ENCODE data around the gene NARF. TPM values are rescaled to one million over a fixed set of nuclear protein-coding genes. Genes with fewer than 3 reads are reported as not detected.

NARF gene
- total and polyA plus RNA-seq, 2 of the 8 experiments (the other 6 are each of a cell fraction or from before 2014, with no cell fraction given), result 97.4 to 131 TPM

- H3K4ac ChIP-seq (replicated peaks; ENCODE audit: insufficient read length, low read depth, low read length), result no peak overlapping the region
- no peak for DNase-seq (ENCODE audit: low read depth in 1 of 2, low spot score in 2 of 2)
- no peak overlapping the region for H2BK20ac ChIP-seq (ENCODE audit: low read length)
- H4K5ac ChIP-seq (ENCODE audit: insufficient read length, low read depth, low read length), result no peak overlapping the region
- H3K27ac ChIP-seq (ENCODE audit: low read depth, low read length), result no peak overlapping the region
- no peak overlapping the region for H4K8ac ChIP-seq (ENCODE audit: extremely low read depth, insufficient read depth, low read length)
- peaks cover 0 to 22% (median 12%) of the 10 kb centered on the region in 4 experiments; a peak in 6 of 7 replicates for H3K4me1 ChIP-seq (replicated peaks in 1 of 4; ENCODE audit: control insufficient read depth in 3 of 4, insufficient read depth in 4 of 4, low read length in 3 of 4)
- no peak overlapping the region for H3K14ac ChIP-seq (ENCODE audit: insufficient read length)
- no peak overlapping the region for H4K91ac ChIP-seq (replicated peaks; ENCODE audit: insufficient read length, low read length)
- no peak overlapping the region for H2BK15ac ChIP-seq (ENCODE audit: low read length)
- no peak overlapping the region for H2BK12ac ChIP-seq (ENCODE audit: low read depth, low read length)
- no peak overlapping the region for H2AK5ac ChIP-seq (ENCODE audit: low read depth, low read length)
- peaks cover 0 to 4% of the 10 kb centered on the region in 2 experiments; a peak in 1 of 4 replicates for H3K79me2 ChIP-seq (ENCODE audit: control insufficient read depth in 1 of 2, insufficient read depth in 2 of 2, low read length in 2 of 2)
- H3K79me1 ChIP-seq (ENCODE audit: low read depth, low read length), result no peaks in the 10 kb centered on the region; the same call in 1 of the 2 replicates
- FAIRE-seq, result no peak
- ChIA-PET POLR2A (ENCODE audit: partially characterized antibody) (interaction anchor here (0.6 to 3.9 kb wide), 4 partner anchors 11 to 403 kb away, joined by 3 to 19 read pairs (median 4); no protein-coding TSS in a partner anchor), CTCF (ENCODE audit: partially characterized antibody) (interaction anchor here (1.0 to 2.8 kb wide), 2 partner anchors 21 to 48 kb away, joined by 3 to 11 read pairs; no protein-coding TSS in a partner anchor)
- H3K9me3 ChIP-seq (ENCODE audit: insufficient read depth in 2 of 2, low read depth in 1 of 2, low read length in 1 of 2), result no peaks in the 10 kb centered on the region
- no peak overlapping the region for H3K9ac ChIP-seq (replicated peaks in 1 of 4; ENCODE audit: extremely low read depth in 1 of 4, low read depth in 3 of 4, low read length in 3 of 4)
- no peak overlapping the region for H2BK5ac ChIP-seq (ENCODE audit: low read depth, low read length)
- H3K27me3 ChIP-seq (replicated peaks in 1 of 4; ENCODE audit: control insufficient read depth in 3 of 4, extremely low read depth in 1 of 4, insufficient read depth in 3 of 4, low read length in 3 of 4), result no peaks in the 10 kb centered on the region
- no peak overlapping the region for H3K4me2 ChIP-seq (ENCODE audit: insufficient read depth in 1 of 2, low read depth in 2 of 2, low read length in 2 of 2)
- H3K23ac ChIP-seq (ENCODE audit: insufficient read length), result no peak overlapping the region
- H2AFZ ChIP-seq (ENCODE audit: low read length), result no peak overlapping the region
- H3K56ac ChIP-seq (replicated peaks; ENCODE audit: insufficient read length, low read depth, low read length), result no peak overlapping the region
- H3K23me2 ChIP-seq (ENCODE audit: low read depth, low read length), result peaks cover 2% of the 10 kb centered on the region; the same call in 1 of the 2 replicates
- WGBS, 2 experiments (ENCODE audit: extremely low coverage in 1 of 2, insufficient coverage in 1 of 2, insufficient read length in 1 of 2, insufficient replicate concordance in 2 of 2, low coverage in 1 of 2, low lambda C conversion rate in 2 of 2, missing lambda C conversion rate in 1 of 2), result 89% methylated on average over 18 of the region's 19 CpGs; no CpG with 5 or more reads in 1 of the 2 experiments
- peaks cover 2 to 31% of the 10 kb centered on the region in 2 experiments for H4K20me1 ChIP-seq (replicated peaks in 1 of 2; ENCODE audit: control insufficient read depth in 1 of 2, insufficient read depth in 2 of 2, low read length in 2 of 2)
- no peak overlapping the region for H2BK120ac ChIP-seq (replicated peaks; ENCODE audit: low read depth, low read length)
- H3K36me3 ChIP-seq (ENCODE audit: control insufficient read depth in 2 of 4, insufficient read depth in 4 of 4, low read length in 3 of 4), result peaks cover 4 to 17% (median 12%) of the 10 kb centered on the region in 4 experiments; a peak in 4 of 8 replicates
- H3K18ac ChIP-seq (ENCODE audit: extremely low read depth, low read length), result no peak overlapping the region
- no peak overlapping the region for H3K4me3 ChIP-seq (ENCODE audit: extremely low read depth in 1 of 4, insufficient read depth in 2 of 4, low read depth in 3 of 4, low read length in 4 of 4)
- no peak for TF ChIP-seq BRCA1 (IDR thresholded peaks at IDR 0.05; ENCODE audit: low read depth, low read length)
These were observed 13.5 kb upstream of the NARF start for GRCh38 chr17:82444941-82445521.
